Measurements from ENCODE around the gene FGD4.
"Not testable (repeated sequence)": the region's sequence is repeated elsewhere in the genome, so short reads cannot be mapped to it uniquely, and the experiment has no call there.

Gene FGD4

DNA sequence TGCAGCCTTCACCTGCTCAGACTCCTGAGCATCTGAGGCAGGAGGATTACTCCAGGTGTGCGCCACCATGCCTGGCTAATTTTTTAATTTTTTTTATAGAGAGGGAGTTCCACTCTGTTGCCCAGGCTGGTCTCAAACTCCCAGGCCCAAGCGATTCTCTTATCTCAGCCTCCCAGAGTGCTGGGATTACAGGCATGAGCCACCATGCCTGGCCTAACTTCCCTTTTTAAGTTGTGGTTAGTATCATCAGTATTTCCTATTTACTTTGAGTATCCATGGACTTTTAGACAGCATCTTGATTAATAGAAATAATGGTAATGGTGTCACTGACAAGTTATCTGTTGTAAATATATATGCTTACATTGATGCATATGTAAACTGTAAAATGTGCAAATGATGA, 116.9 kb downstream of the FGD4 start:
- DNase-seq (ENCODE audit: low read depth): no peak
- TF ChIP-seq, protein P1, sequence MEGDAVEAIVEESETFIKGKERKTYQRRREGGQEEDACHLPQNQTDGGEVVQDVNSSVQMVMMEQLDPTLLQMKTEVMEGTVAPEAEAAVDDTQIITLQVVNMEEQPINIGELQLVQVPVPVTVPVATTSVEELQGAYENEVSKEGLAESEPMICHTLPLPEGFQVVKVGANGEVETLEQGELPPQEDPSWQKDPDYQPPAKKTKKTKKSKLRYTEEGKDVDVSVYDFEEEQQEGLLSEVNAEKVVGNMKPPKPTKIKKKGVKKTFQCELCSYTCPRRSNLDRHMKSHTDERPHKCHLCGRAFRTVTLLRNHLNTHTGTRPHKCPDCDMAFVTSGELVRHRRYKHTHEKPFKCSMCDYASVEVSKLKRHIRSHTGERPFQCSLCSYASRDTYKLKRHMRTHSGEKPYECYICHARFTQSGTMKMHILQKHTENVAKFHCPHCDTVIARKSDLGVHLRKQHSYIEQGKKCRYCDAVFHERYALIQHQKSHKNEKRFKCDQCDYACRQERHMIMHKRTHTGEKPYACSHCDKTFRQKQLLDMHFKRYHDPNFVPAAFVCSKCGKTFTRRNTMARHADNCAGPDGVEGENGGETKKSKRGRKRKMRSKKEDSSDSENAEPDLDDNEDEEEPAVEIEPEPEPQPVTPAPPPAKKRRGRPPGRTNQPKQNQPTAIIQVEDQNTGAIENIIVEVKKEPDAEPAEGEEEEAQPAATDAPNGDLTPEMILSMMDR (conservative IDR thresholded peaks at IDR 0.05; ENCODE audit: control insufficient read depth, insufficient read depth, low read depth, low read length): no peak
- no peak overlapping the region for H3K4me3 ChIP-seq (ENCODE audit: control insufficient read depth, low read depth, low read length)

GRCh38 chr12:32517966-32518365, 118.6 kb downstream of the FGD4 start:
- TF ChIP-seq, protein P1 (conservative IDR thresholded peaks at IDR 0.05; ENCODE audit: control insufficient read depth, insufficient read depth, low read depth, low read length): no peak
- no peak overlapping the region for H3K4me3 ChIP-seq (ENCODE audit: control insufficient read depth, low read depth, low read length)
- no peak for DNase-seq (ENCODE audit: low read depth)

- no peak for DNase-seq (ENCODE audit: low read depth)
- TF ChIP-seq, protein P1 (conservative IDR thresholded peaks at IDR 0.05; ENCODE audit: control insufficient read depth, insufficient read depth, low read depth, low read length): no peak
- H3K4me3 ChIP-seq (ENCODE audit: control insufficient read depth, low read depth, low read length): no peak overlapping the region
Measured at GRCh38 chr12:32519047-32519446, 119.7 kb downstream of the FGD4 start.

DNA sequence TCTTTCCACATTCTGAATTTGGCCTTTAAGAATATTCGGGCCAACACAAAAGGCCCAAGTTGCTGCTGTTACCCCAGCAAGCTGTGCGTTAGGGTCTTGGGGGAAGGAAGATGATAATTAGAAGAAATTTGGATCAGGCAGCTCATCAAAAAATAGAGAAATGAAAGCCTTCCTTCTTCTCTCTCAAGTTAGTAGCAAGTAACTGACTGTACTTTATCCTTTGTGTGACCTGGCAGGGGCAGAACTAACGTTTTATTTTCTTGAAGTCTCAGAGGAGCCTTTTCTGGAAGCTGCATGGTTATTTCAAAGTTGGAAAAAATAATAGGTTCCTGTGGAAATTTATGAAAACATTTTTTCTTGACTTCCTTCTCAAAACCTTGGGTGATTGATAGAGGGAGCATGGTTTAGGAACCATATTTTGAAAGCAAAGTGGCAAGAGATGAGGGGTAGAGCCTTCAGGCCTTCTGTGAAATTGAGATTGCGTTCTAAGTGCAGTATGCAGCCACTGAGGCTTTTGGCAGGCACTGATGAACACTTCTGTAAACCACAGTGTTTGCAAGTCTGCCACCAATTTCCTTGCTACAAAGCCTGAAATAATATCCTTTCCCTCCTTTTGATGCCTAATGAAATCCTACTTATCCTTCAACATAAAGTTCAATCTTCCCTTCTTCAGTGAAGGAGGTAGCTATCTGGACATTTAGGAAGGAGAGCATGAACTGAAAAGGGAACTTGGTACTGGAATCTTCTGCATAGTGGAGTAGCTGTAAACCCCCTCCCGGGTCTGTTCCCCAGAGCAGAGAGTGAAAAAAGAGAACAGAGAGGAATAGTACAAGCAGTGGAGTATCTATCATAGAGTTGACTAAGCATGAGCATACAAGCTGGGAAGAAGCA, 123.2 kb downstream of the FGD4 start:
- TF ChIP-seq, protein P1 (conservative IDR thresholded peaks at IDR 0.05; ENCODE audit: control insufficient read depth, insufficient read depth, low read depth, low read length): no peak
- H3K4me3 ChIP-seq (ENCODE audit: control insufficient read depth, low read depth, low read length): no peak overlapping the region
- no peak for DNase-seq (ENCODE audit: low read depth)

DNA sequence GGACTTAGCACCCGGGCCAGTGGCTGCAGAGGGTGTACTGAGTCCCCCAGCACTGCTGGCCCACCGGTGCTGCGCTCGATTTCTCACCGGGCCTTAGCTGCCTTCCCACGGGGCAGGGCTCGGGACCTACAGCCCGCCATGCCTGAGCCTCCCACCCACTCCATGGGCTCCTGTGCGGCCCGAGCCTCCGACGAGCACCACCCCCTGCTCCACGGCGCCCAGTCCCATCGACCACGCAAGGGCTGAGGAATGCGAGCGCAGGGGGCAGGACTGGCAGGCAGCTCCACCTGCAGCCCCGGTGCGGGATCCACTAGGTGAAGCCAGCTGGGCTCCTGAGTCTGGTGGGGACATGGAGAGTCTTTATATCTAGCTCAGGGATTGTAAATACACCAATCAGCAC, 126.4 kb downstream of the FGD4 start:
- H3K4me3 ChIP-seq (ENCODE audit: control insufficient read depth, low read depth, low read length); DNase-seq (ENCODE audit: low read depth): not testable (repeated sequence)

- DNase-seq (ENCODE audit: low read depth); H3K4me3 ChIP-seq (ENCODE audit: control insufficient read depth, low read depth, low read length): not testable (repeated sequence)
Measured at GRCh38 chr12:32526343-32526742, 127.0 kb downstream of the FGD4 start.

DNA sequence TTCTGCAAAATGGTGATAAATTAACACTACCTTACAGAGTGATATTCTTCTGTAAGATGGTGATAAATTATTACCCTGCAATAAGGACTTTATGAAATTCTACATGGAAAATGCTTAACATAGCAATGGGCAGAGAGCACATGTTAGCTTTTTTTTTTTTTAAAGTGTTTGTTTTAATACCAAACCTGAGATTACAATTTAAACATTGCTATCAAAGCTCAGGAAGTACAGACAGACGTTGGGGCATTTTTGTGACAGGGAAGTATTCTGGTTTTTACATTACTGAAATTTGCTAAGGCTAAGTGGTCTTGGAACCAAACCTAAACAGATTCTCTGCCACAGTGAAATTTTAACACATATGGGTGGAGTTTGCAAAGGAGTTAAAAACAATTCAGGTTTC, 133.1 kb downstream of the FGD4 start:
- no peak overlapping the region for H3K4me3 ChIP-seq (ENCODE audit: control insufficient read depth, low read depth, low read length)
- TF ChIP-seq, protein P1 (conservative IDR thresholded peaks at IDR 0.05; ENCODE audit: control insufficient read depth, insufficient read depth, low read depth, low read length): no peak
- no peak for DNase-seq (ENCODE audit: low read depth)

- no peak overlapping the region for H3K4me3 ChIP-seq (ENCODE audit: control insufficient read depth, low read depth, low read length)
- DNase-seq (ENCODE audit: low read depth): no peak
- TF ChIP-seq, protein P1 (conservative IDR thresholded peaks at IDR 0.05; ENCODE audit: control insufficient read depth, insufficient read depth, low read depth, low read length): no peak
Measured at GRCh38 chr12:32532951-32533350, 133.6 kb downstream of the FGD4 start.

DNA sequence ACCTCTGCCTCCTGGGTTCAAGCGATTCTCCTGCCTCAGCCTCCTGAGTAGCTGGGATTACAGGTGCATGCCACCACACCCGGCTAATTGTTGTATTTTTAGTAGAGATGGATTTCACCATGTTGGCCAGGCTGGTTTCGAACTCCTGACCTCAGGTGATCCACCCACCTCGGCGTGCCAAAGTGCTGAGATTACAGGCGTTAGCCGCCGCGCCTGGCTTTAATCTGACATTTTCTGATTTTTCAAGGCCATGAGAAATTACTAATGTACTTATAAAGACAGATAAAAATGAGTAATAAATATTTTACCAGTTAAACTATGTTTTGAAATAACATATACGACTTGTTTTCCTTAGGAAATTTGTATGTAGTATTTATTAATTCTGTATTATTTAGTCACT, 134.1 kb downstream of the FGD4 start:
- not testable (repeated sequence) for H3K4me3 ChIP-seq (ENCODE audit: control insufficient read depth, low read depth, low read length); DNase-seq (ENCODE audit: low read depth)
